Small intestine (tissue), 7 donors: ENCODE data around the gene ACKR3. TPM values are rescaled to one million over a fixed set of nuclear protein-coding genes. Genes with fewer than 3 reads are reported as not detected.

Experiments
- DNase-seq, 2 donors: peaks; one replicate each; pipeline versions ENCODE4 v3.0.0 to v3.0.0-alpha.2; 2013
- FAIRE-seq: peaks from 2 replicates; lab custom pipeline; 2012; peaks lifted over from hg19 to GRCh38; lab: Jason Lieb, UNC
- H3K27ac ChIP-seq, 3 donors: one replicate each; pipeline ENCODE4 v1.5.1; 2013; ENCODE audit warnings: low read length in 2 of 3, mild to moderate bottlenecking in 2 of 3, control low read depth in 1 of 3, inconsistent platforms in 1 of 3, low read depth in 1 of 3, moderate library complexity in 1 of 3
- H3K27me3 ChIP-seq, 3 donors: one replicate each; pipeline ENCODE4 v1.6.1; 2013; ENCODE audit warnings: low read length in 3 of 3, inconsistent platforms in 1 of 3; ENCODE audit not compliant: control insufficient read depth in 3 of 3, insufficient read depth in 3 of 3
- H3K36me3 ChIP-seq, 3 donors: one replicate each; pipeline ENCODE4 v1.6.1; 2013; ENCODE audit warnings: low read length in 3 of 3, inconsistent platforms in 1 of 3, low read depth in 1 of 3, mild to moderate bottlenecking in 1 of 3, moderate library complexity in 1 of 3; ENCODE audit not compliant: control insufficient read depth in 3 of 3, insufficient read depth in 2 of 3
- H3K4me1 ChIP-seq, 3 donors: one replicate each; pipeline ENCODE4 v1.6.1; 2013; ENCODE audit warnings: low read length in 2 of 3, inconsistent platforms in 1 of 3, low read depth in 1 of 3, mild to moderate bottlenecking in 1 of 3, moderate library complexity in 1 of 3; ENCODE audit not compliant: control insufficient read depth in 3 of 3, insufficient read depth in 2 of 3
- H3K4me3 ChIP-seq, 3 donors: one replicate each; pipeline ENCODE4 v1.5.1; 2013; ENCODE audit warnings: low read length in 3 of 3, control low read depth in 1 of 3, inconsistent platforms in 1 of 3, low read depth in 1 of 3, mild to moderate bottlenecking in 1 of 3, moderate library complexity in 1 of 3
- H3K9me3 ChIP-seq, 2 donors: one replicate each; pipeline ENCODE4 v1.6.1; 2013; ENCODE audit warnings: low read depth in 1 of 2, low read length in 1 of 2; ENCODE audit not compliant: control insufficient read depth in 2 of 2, insufficient read depth in 1 of 2
- WGBS, 3 donors: extraction: QIAGEN DNeasy Blood & Tissue Kit; methylation state at CpG; one replicate each; pipeline ENCODE4 v1.1.7; 2013; 5-methylcytosine and 5-hydroxymethylcytosine counted together
- polyA plus RNA-seq, 4 donors: library from polyadenylated mRNA; stranded (reverse) in 3 of 4; unstranded in 1 of 4; fragments of 200-250 nt in 3 of 4; fragments of 120-200 nt in 1 of 4; gene quantifications; one replicate each; pipeline versions ENCODE4 v1.2.1 to v1.2.3, GENCODE V29; 2013
- donor health status: healthy with polysubstance abuse.
- donor health status: control.
- donor health status: control.
- donor health status: Bipolar disorder and iron deficiency.
- donor health status: healthy.

ACKR3 gene
- polyA plus RNA-seq, 4 donors, result 3.8 to 101 (median 24.3) TPM

DNA sequence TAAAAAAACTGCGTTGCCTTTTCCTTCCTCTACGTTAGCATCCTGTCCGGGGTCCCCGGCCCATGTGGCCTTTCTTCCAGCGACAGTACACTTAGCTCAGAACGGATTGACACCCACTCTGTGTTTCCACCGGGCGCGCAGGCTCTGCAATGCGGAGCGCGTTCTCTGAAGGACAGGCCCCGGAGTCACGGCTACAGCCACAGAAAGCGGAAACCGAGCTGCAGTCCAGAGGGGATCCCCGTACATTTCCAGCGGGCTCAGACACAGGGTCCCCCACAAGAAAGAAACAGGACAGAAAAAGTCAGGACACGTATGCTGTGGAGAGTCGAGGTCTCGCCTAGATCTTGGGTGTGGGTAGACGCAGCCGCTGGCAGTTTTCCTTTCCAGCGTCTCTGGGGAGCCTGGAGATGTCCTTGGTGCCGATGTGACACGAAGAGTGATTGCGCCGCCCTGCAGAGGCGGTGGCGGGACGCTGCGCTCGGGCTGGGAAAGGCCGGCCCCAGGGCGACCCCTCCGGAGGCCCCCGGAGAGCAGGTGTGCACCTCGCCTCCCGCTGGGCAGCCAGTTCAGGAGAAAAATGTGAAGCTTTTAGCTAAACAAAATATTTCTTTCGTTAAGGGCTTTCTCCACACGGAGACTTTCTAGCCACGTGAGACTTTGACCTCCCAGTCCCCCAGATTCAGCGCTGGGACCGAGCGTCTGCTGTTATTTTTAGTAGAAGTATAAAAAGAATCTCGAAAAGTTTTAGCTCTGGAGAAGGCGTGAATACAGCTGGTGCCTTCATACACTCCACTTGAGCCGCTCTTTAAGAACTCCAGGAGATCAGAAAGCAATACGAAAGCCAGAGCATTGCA is 1.3 kb upstream of the ACKR3 start:
- Histone ChIP-seq H3K9me3 (no peaks in the 10 kb centered on the region), H3K27me3 (no peaks in the 10 kb centered on the region), H3K4me3 (peak overlapping the region; percentile 20 to 67 (median 46)), H3K4me1 (peaks cover 0 to 57% (median 7%) of the 10 kb centered on the region in 3 donors), H3K36me3 (peaks cover 0 to 5% (median 0%) of the 10 kb centered on the region in 3 donors), H3K27ac (peak overlapping the region; percentile 88 to 95 (median 91))
- WGBS, 3 donors, result 5 to 13% (median 6%) methylated on average over 45 to 49 of the region's 49 CpGs
- DNase-seq (peak; percentile 52 to 84), FAIRE-seq (no peak)

DNA sequence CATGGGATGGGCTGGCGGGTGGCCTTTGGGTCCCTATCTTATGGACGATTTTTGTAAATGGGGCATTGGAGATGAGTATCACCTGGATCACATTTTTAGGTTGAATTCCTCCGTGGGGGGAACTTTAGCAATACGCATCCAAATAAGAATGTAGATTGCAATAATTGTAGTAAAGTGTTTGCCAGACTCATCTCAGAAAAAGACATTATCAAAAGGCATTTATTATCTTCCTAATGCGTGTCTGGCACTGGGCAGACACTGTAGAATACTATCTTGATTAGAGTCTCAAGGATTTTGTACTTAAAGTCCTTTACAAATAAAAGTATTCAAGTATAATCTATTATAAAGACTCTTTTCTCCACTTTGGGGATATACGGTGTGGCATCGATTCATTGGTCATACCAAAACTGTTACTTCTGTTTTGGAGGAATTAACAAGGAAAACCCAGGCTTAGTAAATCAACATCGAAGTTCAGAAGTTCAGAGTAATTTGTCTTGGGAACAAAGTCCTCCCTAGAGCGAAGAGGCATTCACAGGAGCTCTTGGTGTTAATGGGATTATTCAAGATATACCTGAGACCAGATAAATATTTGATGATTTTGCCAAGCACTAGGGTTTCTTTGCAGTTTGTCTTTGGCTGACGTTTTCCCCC is 578 bp upstream of the ACKR3 start:
- Histone ChIP-seq H3K36me3 (peaks cover 0 to 13% (median 0%) of the 10 kb centered on the region in 3 donors), H3K27ac (peak overlapping the region; percentile 88 to 95 (median 91)), H3K4me3 (peak overlapping the region in 2 of 3 donors; percentile 46 to 73), H3K4me1 (peaks cover 0 to 60% (median 7%) of the 10 kb centered on the region in 3 donors), H3K27me3 (no peaks in the 10 kb centered on the region), H3K9me3 (no peaks in the 10 kb centered on the region)
- FAIRE-seq (no peak), DNase-seq (peak in 1 of 2 donors; percentile 76)
- WGBS, 3 donors, result 5 to 17% (median 16%) methylated on average over 10 of the region's 10 CpGs

DNA sequence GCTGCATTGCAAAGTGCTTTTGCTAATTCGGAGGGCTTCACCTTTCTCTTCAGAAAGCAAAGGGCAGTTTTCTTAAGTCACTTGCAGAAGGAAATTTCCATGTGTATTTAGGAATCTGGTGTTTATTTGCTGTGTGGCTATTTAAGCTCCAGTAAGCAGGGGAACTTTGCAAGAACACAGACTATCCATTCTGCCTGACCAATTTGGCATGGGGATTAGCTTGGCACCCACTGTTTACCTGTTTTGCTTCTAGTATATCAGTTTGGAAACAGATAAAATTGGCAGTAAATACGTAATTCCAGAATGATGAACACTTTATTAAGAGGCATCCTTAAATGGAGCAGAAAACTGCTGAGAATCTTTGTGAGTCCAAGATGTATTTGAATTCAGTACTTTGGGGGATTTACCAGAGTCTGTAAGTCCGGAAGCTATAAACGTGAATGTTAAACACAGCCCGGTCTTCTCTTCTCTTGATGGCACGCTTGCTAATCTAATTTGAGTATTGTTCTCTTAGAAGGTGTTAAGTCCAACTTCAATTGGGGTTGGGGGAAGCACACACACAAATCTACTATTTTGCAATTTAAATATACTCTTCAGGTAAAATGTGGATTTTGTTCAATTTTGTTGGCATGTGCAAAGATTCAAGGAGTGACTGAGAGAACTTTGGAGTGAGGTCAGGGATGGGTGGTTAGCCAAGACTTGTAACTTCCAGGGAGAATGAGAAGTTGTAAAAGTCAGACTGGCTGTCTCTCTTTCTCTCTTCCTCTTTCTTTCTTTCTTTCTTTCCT is 650 bp downstream of the ACKR3 start:
- DNase-seq (peak; percentile 37 to 67), FAIRE-seq (no peak)
- 12 to 25% (median 23%) methylated on average over 6 of the region's 6 CpGs for WGBS, 3 donors
- Histone ChIP-seq H3K4me1 (peaks cover 0 to 61% (median 7%) of the 10 kb centered on the region in 3 donors), H3K9me3 (no peaks in the 10 kb centered on the region), H3K4me3 (peak overlapping the region in 2 of 3 donors; percentile 36 to 73), H3K27me3 (no peaks in the 10 kb centered on the region), H3K36me3 (peaks cover 0 to 22% (median 0%) of the 10 kb centered on the region in 3 donors), H3K27ac (peak overlapping the region; percentile 57 to 95 (median 88))

DNA sequence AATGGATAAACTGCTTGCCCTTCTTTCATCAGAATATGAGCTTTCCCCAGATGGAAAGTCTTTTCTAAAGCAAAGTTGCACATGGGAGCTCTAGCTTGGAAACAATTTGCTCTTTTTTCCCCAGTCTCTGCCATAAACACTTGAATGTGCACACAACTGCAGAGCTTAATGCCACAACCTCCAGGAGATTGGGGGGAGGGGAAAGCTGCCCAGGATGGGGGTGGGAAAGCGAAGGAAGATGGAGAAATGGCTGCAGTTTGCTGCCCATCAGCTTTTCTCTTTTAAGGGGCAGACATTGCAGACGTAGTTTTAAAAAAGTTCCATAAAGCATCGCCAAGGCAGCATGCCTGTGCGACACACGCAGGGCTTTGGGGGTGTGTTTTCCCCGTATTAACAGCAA is 1.5 kb downstream of the ACKR3 start:
- H3K27me3 ChIP-seq, result no peaks in the 10 kb centered on the region
- 53 to 85% (median 72%) methylated on average over 6 of the region's 6 CpGs for WGBS, 3 donors
- DNase-seq (no peak), FAIRE-seq (no peak)
- H3K36me3 ChIP-seq, result peaks cover 0 to 29% (median 0%) of the 10 kb centered on the region in 3 donors
- H3K4me3 ChIP-seq, result peak overlapping the region in 2 of 3 donors; percentile 36 to 73
- no peaks in the 10 kb centered on the region for H3K9me3 ChIP-seq
- H3K27ac ChIP-seq, result peak overlapping the region in 2 of 3 donors; percentile 57 to 95
- peaks cover 0 to 60% (median under 1%) of the 10 kb centered on the region in 3 donors for H3K4me1 ChIP-seq

DNA sequence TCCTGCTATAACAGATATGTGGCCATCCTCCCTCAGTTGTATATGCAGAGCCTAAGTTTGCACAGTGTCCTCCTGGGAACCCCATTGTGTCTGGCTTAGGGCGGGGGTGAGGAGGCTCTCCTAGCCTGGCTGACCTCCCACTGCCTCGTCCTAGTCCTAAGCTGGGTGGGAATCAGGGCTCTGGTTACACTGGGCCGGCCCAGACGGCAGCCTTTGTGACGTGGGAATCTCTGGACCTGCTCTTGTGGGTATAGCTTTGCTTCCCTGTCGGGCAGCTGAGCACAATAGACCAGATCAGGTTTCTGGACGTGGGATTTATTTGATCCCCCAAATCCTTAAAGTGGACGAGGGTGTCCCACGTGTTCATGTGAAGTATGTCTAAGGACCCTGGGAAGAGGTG is 2.9 kb downstream of the ACKR3 start:
- Histone ChIP-seq H3K36me3 (peaks cover 0 to 38% (median 0%) of the 10 kb centered on the region in 3 donors), H3K4me1 (peaks cover 0 to 60% (median 0%) of the 10 kb centered on the region in 3 donors), H3K4me3 (peak overlapping the region in 1 of 3 donors; percentile 73), H3K27me3 (no peaks in the 10 kb centered on the region), H3K27ac (peak overlapping the region in 2 of 3 donors; percentile 19 to 95), H3K9me3 (no peaks in the 10 kb centered on the region)
- DNase-seq (no peak), FAIRE-seq (no peak)
- 69 to 87% (median 84%) methylated on average over 9 of the region's 9 CpGs for WGBS, 3 donors

DNA sequence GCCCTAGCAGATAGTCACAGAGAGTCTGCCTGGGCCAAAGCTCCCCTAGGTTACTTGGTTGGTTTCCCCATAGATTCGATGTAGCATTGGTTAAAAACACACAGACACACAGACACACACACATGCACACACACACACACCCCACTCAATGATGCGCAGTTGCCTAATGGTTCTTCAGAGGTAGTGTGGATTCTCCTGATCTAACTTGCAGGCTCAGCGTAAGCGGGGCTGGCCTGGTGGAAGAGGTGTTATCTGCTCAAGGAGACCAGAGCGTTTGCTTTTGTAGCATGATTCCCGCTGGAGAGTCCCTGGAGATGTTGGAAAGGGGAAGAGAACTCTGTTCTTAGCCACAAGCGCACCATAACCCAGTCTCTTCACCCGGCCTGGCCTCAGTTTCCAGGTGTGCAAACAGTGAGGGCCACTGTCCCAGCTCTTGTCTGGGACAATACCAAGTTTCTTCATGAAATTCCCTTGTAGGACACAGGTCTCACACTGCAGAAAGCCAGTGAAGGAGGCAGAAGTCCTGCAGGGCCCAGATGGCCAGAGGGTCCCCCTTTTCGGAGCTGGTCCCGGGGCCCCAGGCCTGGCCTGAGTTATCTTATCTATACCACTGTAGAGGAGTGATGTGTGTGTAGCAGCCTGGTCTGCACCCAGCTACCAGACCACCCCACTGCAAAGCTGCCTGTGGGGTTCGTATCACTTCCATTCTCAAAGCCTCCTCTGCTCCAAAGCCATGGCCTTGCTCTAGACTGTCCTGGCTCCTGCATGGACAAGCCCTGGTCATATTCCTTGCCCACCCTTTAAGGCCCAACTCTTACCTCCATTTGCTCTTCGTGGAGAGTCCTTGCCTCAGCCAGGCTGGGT is 3.7 kb downstream of the ACKR3 start:
- 82 to 91% (median 85%) methylated on average over 12 of the region's 12 CpGs for WGBS, 3 donors
- Histone ChIP-seq H3K4me3 (peak overlapping the region in 1 of 3 donors; percentile 73), H3K9me3 (no peaks in the 10 kb centered on the region), H3K27me3 (no peaks in the 10 kb centered on the region), H3K27ac (peak overlapping the region in 2 of 3 donors; percentile 19 to 95), H3K4me1 (peaks cover 0 to 68% (median 0%) of the 10 kb centered on the region in 3 donors), H3K36me3 (peaks cover 0 to 47% (median 0%) of the 10 kb centered on the region in 3 donors)
- no peak for DNase-seq
- no peak for FAIRE-seq

DNA sequence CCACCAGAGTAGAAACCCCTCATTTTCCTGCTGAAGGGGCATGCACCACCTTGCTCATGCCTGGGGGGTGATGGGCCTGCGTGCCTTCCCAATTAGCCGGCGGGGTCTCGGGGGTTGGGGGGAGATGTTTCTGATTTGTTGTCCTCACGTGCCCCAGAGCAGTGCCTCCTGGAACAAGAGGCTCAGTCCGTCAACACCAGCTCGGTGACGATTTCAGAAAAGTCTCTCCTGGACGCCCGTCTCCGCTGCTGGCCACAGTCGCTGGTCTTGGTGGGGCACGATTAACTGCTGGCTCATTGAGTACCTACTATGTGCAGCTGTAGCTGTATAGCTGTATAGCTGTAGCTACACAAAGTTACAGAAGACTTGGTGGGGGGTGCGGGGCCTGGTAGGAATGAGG is 4.4 kb downstream of the ACKR3 start:
- FAIRE-seq (no peak), DNase-seq (no peak)
- H3K27ac ChIP-seq, result no peak overlapping the region
- peaks cover 0 to 71% (median 0%) of the 10 kb centered on the region in 3 donors for H3K4me1 ChIP-seq
- H3K27me3 ChIP-seq, result no peaks in the 10 kb centered on the region
- no peaks in the 10 kb centered on the region for H3K9me3 ChIP-seq
- peaks cover 0 to 54% (median 0%) of the 10 kb centered on the region in 3 donors for H3K36me3 ChIP-seq
- 83 to 92% (median 90%) methylated on average over 14 of the region's 14 CpGs for WGBS, 3 donors
- H3K4me3 ChIP-seq, result no peak overlapping the region
